Endodermal cell (in vitro differentiated cells): ENCODE measurements around the gene RNF175. TPM values are rescaled to one million over a fixed set of nuclear protein-coding genes. Genes with fewer than 3 reads are reported as not detected.

Source experiments
- DNase-seq: peaks from one replicate; pipeline ENCODE4 v3.0.0-alpha.2; 2017
- H3K27ac ChIP-seq: 2 replicates; pipeline ENCODE4 v1.5.1; 2013; ENCODE audit warnings: mild to moderate bottlenecking, low read depth, low read length, moderate library complexity
- H3K27me3 ChIP-seq: 2 replicates; pipeline ENCODE4 v1.6.1; 2013; ENCODE audit warnings: mild to moderate bottlenecking, low read length, moderate library complexity; ENCODE audit not compliant: insufficient read depth, control insufficient read depth, poor library complexity, severe bottlenecking
- H3K36me3 ChIP-seq: 2 replicates; pipeline ENCODE4 v1.7.0; 2013; ENCODE audit warnings: mild to moderate bottlenecking, low read length, moderate library complexity; ENCODE audit not compliant: control insufficient read depth, insufficient read depth
- H3K4me1 ChIP-seq: one replicate; pipeline ENCODE4 v1.7.0; 2013; ENCODE audit warnings: low read length; ENCODE audit not compliant: control insufficient read depth, insufficient read depth
- H3K4me3 ChIP-seq: 2 replicates; pipeline ENCODE4 v1.5.1; 2013; ENCODE audit warnings: mild to moderate bottlenecking, low read length, moderate library complexity
- H3K9ac ChIP-seq: 2 replicates; pipeline ENCODE4 v1.6.1; 2013; ENCODE audit warnings: mild to moderate bottlenecking, low read length, moderate library complexity; ENCODE audit not compliant: poor library complexity, severe bottlenecking; ENCODE audit errors: extremely low read depth
- H3K9me3 ChIP-seq: 2 replicates; pipeline ENCODE4 v1.6.1; 2013; ENCODE audit warnings: mild to moderate bottlenecking, low read length, moderate library complexity; ENCODE audit not compliant: control insufficient read depth
- H3K27ac Mint-ChIP-seq: 2 replicates; pipeline ENCODE4 v1.8.0; 2020; ENCODE audit warnings: mixed read lengths
- H3K27me3 Mint-ChIP-seq: 2 replicates; pipeline ENCODE4 v1.8.0; 2021; ENCODE audit warnings: mild to moderate bottlenecking, mixed read lengths; ENCODE audit not compliant: insufficient read depth
- H3K36me3 Mint-ChIP-seq: 2 replicates; pipeline ENCODE4 v1.8.0; 2020; ENCODE audit warnings: low read depth, mixed read lengths
- H3K4me1 Mint-ChIP-seq: 2 replicates; pipeline ENCODE4 v1.8.0; 2020; ENCODE audit warnings: mixed read lengths
- H3K4me3 Mint-ChIP-seq: 2 replicates; pipeline ENCODE4 v1.8.0; 2020; ENCODE audit warnings: mild to moderate bottlenecking, moderate library complexity, mixed read lengths
- H3K9me3 Mint-ChIP-seq: 2 replicates; pipeline ENCODE4 v1.8.0; 2020; ENCODE audit warnings: mild to moderate bottlenecking, mixed read lengths
- CTCF ChIP-seq: fragments of 200-600 bp; sonication (generic); conservative IDR thresholded peaks from 2 replicates; pipeline ENCODE4 v1.5.0; 2021; ENCODE audit warnings: antibody characterized with exemption, mild to moderate bottlenecking
- WGBS, 2 experiments: methylation state at CpG; one replicate each; pipeline versions ENCODE4 v1.1.5 to v1.1.7; 2013; ENCODE audit warnings: missing lambda C conversion rate in 2 of 2, mixed read lengths in 1 of 2; ENCODE audit not compliant: insufficient coverage in 1 of 2, insufficient read length in 1 of 2; 5-methylcytosine and 5-hydroxymethylcytosine counted together
- total RNA-seq, 2 donors: library from RNA; stranded (reverse); fragmentation: NEBNext Ultra II Directional in 1 of 2; extraction: Animal tissue kit (Norgen Biotek cat#: 25700) in 1 of 2; gene quantifications; 2 replicates in 1 of 2; 3 replicates in 1 of 2; pipeline ENCODE4 v1.2.1, GENCODE V29; 2021

The RNF175 gene
- total RNA-seq, 2 donors from 2014 or later = 1.7 to 4.2 TPM

- H3K27ac ChIP-seq = peak overlapping the region; percentile 88
- H3K27ac Mint-ChIP-seq = no peak overlapping the region
- H3K9ac ChIP-seq = no peak overlapping the region
- H3K4me1 Mint-ChIP-seq = peaks cover 9% of the 10 kb centered on the region
- WGBS, 2 experiments = 86 to 100% methylated on average over 1 of the region's 1 CpG
- no peaks in the 10 kb centered on the region for H3K9me3 Mint-ChIP-seq
- no peak overlapping the region for H3K4me3 Mint-ChIP-seq
- no peaks in the 10 kb centered on the region for H3K9me3 ChIP-seq
- H3K27me3 ChIP-seq = peaks cover 38% of the 10 kb centered on the region
- H3K4me3 ChIP-seq = no peak overlapping the region
- peak; percentile 74 for DNase-seq
- no peaks in the 10 kb centered on the region for H3K36me3 Mint-ChIP-seq
- H3K4me1 ChIP-seq = no peaks in the 10 kb centered on the region
- peaks cover 31% of the 10 kb centered on the region for H3K27me3 Mint-ChIP-seq
- TF ChIP-seq CTCF = peak; percentile 83
- no peaks in the 10 kb centered on the region for H3K36me3 ChIP-seq
Observed at GRCh38 chr4:153763404-153763803, 3.6 kb upstream of the RNF175 start.

- WGBS, 2 experiments = 25 to 39% methylated on average over 6 to 12 of the region's 15 CpGs
- peaks cover 49% of the 10 kb centered on the region for H3K27me3 Mint-ChIP-seq
Observed at GRCh38 chr4:153758688-153759406, 977 bp downstream of the RNF175 start.

GRCh38 chr4:153758136-153758535, 1.7 kb downstream of the RNF175 start:
- Mint-ChIP-seq H3K36me3 (no peaks in the 10 kb centered on the region), H3K27ac (no peak overlapping the region), H3K27me3 (peaks cover 49% of the 10 kb centered on the region), H3K4me3 (peak overlapping the region; percentile 62), H3K9me3 (peaks cover 4% of the 10 kb centered on the region), H3K4me1 (peaks cover 20% of the 10 kb centered on the region)
- H3K9me3 ChIP-seq = no peaks in the 10 kb centered on the region
- no peaks in the 10 kb centered on the region for H3K36me3 ChIP-seq
- H3K4me1 ChIP-seq = peaks cover 3% of the 10 kb centered on the region
- H3K9ac ChIP-seq = no peak overlapping the region
- H3K27ac ChIP-seq = no peak overlapping the region
- TF ChIP-seq CTCF = no peak
- no peak overlapping the region for H3K4me3 ChIP-seq
- peaks cover 40% of the 10 kb centered on the region for H3K27me3 ChIP-seq
- DNase-seq = peak; percentile 72
- WGBS, 2 experiments = 18 to 29% methylated on average over 2 of the region's 2 CpGs

More at GRCh38 chr4:153758688-153759406, 977 bp downstream of the RNF175 start:
- Histone ChIP-seq H3K9ac (no peak overlapping the region), H3K4me3 (peak overlapping the region; percentile 77), H3K27ac (no peak overlapping the region), H3K4me1 (peaks cover 3% of the 10 kb centered on the region), H3K9me3 (no peaks in the 10 kb centered on the region), H3K36me3 (no peaks in the 10 kb centered on the region), H3K27me3 (peaks cover 40% of the 10 kb centered on the region)
- peaks cover 20% of the 10 kb centered on the region for H3K4me1 Mint-ChIP-seq
- H3K4me3 Mint-ChIP-seq = peak overlapping the region; percentile 62
- no peak for TF ChIP-seq CTCF
- peak; percentile 60 for DNase-seq
- peaks cover 4% of the 10 kb centered on the region for H3K9me3 Mint-ChIP-seq
- H3K36me3 Mint-ChIP-seq = no peaks in the 10 kb centered on the region
- H3K27ac Mint-ChIP-seq = no peak overlapping the region
